GM19238 (cell line): ENCODE data around the gene DUOXA2.
"Not testable (repeated sequence)": the region's sequence is repeated elsewhere in the genome, so short reads cannot be mapped to it uniquely, and the experiment has no call there.

ENCODE experiments used
- DNase-seq: peaks from one replicate; pipeline ENCODE4 v3.0.0; 2011; ENCODE audit warnings: low spot score; ENCODE audit not compliant: insufficient read length

The DUOXA2 gene

DNA sequence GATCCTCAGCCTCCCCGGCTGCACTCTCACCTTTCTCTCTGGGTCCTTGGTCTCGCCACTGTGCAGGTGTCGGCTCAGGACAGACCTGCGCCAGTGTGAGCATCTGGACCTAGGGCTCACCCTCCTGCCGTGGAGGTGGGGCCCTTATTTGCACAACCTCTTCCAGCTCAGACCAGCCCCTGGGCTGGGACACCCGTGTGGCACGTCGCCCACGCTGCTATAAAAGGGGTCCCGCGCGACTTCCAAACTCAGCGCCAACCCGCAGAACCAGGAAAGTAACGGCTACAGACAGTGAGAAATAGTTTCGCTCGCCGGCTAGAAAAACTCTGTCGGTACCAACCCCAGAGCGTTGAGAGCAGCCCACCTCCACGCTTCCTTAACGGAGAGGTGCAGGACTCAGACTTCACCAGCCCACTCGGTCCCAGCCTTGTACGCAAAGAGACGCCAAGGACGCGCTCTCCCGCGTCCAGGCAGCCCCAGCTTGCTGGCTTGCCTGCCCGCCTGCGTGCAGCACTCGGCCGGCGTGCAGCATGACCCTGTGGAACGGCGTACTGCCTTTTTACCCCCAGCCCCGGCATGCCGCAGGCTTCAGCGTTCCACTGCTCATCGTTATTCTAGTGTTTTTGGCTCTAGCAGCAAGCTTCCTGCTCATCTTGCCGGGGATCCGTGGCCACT lies at the start of gene DUOXA2, which contains the start of gene DUOX2:
Gene DUOXA2 (plus strand): TSS at position 251 of the 675 bp plus-strand sequence. CDS start 280 bp downstream, at position 531.
Gene DUOX2 (minus strand): TSS at position 97 of the 675 bp plus-strand sequence. CDS start 761 bp downstream, outside the sequence.
- DNase-seq, result no peak

GRCh38 chr15:45064386-45064785 lies 49.7 kb upstream of the DUOXA2 start:
- DNase-seq, result no peak

GRCh38 chr15:45069942-45070360 lies 44.2 kb upstream of the DUOXA2 start:
- not testable (repeated sequence) for DNase-seq

DNA sequence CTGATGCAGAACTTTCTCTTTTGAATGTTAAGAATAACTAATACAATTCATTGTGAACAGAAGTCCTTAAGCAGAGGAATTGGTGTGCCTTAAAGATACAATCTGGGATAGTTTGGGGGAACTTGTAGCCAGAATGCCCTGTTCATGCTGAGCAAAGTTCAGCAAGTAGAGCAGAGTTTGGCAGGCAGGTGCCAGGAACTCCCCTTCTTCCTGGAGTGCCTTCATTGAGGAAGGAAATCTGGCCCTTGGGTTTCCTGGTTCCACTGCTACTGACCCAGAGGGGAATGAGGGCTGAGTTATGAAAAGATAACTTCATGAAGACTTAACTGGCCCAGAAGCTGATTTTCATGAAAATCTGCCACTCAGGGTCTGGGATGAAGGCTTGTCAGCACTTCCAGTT lies 40.5 kb upstream of the DUOXA2 start:
- DNase-seq, result not testable (repeated sequence)

- not testable (repeated sequence) for DNase-seq
These were observed 38.4 kb upstream of the DUOXA2 start for GRCh38 chr15:45075440-45076320.

GRCh38 chr15:45077391-45077790 lies 36.7 kb upstream of the DUOXA2 start:
- not testable (repeated sequence) for DNase-seq

DNA sequence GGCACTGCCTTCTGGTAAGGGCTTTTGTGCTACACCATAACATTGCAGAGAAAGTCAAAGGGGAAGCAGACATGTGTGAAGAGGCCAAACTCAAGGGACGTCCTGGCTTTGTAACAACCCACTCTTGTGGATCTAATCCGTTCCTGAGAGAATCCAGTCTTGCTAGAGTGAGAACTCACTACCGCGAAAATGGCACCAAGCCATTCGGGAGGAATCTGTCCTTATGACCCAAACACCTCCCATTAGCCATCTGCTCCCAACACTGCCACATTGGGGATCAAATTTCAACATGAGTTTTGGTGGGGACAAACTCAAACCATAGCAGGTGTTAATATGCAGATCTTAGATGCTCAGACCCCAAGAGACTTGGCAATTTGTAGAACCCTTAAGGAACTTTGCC lies 34.9 kb upstream of the DUOXA2 start:
- not testable (repeated sequence) for DNase-seq

DNA sequence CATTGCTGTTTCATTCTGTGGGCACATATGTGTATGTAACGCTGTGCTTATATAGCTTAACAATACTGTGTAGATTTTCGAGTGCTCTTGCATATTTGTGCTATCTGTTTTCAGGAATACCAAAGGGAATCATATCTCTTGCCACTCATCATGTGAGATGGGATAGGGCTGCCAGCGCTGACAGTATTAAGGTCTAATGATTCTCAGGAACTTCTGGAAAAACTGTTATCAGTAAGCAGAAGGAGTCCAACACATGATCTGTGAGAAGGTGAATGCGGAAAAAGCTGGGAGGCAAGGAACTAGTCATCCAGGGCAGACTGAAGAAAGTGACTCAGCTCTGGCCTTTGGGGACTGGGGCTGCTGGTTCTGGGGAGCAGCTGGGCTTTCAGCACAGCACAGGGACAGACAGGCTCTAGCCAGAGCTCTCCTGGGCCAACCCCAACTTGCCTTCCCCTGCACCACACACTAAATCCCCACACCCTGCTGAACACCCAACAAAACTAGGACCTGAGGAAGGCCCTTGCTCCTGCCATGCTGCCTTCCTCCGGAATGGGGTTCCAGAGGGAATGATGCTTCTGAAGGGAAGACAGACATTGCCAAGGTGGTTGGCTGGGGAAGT lies 34.4 kb upstream of the DUOXA2 start:
- not testable (repeated sequence) for DNase-seq

DNA sequence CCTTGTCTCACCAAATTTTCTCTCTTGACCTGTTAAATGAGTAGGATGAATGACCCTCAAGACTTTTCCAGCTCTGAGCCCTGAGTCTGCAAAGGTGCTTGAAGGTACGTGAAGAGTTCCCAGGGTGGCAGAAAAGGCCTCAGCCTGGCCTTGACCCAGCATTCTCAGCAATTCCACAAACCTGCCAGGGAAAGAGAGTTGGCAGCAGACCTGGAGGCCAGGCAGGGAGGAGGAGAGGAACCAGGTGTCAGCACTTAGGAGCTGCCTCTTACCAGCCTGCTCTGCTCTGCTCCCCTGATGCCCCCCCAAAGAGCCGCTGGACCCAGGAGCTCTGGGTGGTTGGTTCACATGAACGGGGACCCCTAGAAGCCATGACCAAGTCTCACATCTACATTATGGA lies 33.5 kb upstream of the DUOXA2 start:
- not testable (repeated sequence) for DNase-seq

- DNase-seq, result not testable (repeated sequence)
These were observed 31.7 kb upstream of the DUOXA2 start for GRCh38 chr15:45082412-45082811.

DNA sequence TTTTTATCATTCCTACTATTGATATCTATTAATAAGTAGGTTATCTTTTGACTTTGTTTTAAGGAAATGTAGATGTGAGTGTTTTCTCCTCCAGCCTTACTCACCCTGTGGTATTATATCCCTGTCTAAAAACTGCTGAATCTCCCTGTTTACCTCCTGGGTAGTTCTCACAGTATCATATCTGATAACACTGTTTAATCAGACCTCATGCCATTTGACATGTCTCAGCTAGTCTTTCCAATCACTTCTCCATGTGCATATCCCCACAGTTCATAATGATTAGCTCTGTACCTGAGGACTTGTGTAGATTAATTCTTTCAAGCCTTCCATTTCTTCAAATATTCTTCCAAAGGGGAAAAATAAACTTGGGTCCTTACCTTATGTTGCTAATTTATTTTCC lies 30.9 kb upstream of the DUOXA2 start:
- no peak for DNase-seq

- no peak for DNase-seq
These were observed 30.0 kb upstream of the DUOXA2 start for GRCh38 chr15:45084163-45084562.

GRCh38 chr15:45087513-45087912 lies 26.6 kb upstream of the DUOXA2 start:
- DNase-seq, result no peak

GRCh38 chr15:45088801-45089711 lies 25.1 kb upstream of the DUOXA2 start:
- DNase-seq, result no peak

- no peak for DNase-seq
These were observed 24.3 kb upstream of the DUOXA2 start for GRCh38 chr15:45089712-45090373.

DNA sequence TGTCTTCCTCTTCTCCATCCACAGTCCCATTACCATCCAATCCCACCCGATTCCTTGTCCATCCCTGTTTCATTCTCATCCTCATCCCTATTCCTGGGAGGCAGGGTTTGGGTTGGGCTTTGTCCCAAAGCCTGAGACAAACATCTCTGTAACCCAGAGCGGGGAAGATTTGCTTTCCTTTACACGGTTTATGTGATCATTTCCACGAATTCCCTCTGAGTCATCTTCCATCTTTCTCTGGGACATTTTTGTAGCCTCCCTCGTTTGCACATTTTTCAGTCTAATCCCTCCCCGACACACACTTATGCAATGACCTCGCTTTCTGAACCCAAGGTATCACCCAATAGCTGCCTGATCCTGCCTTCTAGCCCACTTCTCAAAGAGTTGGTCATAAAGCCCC lies 23.0 kb upstream of the DUOXA2 start:
- DNase-seq, result no peak

DNA sequence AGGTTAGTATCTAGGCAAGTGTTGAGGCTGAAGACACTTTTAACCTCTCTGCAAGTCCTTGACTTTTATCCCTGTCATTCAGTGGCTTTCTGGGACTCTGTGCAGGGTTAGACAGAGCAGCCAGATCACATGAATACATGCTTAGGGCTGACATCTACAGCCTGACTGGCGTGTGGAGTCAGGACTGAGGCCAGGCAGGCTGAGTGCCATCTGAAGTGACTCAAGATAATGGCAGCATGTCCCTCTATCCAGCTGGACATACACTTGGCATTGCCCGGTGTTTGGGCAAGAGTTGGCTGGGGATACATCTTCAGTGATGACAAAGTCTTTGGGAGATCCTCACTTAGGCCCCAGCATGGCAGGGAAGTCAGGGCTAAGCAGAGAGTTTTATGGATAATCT lies 22.6 kb upstream of the DUOXA2 start:
- DNase-seq, result no peak

DNA sequence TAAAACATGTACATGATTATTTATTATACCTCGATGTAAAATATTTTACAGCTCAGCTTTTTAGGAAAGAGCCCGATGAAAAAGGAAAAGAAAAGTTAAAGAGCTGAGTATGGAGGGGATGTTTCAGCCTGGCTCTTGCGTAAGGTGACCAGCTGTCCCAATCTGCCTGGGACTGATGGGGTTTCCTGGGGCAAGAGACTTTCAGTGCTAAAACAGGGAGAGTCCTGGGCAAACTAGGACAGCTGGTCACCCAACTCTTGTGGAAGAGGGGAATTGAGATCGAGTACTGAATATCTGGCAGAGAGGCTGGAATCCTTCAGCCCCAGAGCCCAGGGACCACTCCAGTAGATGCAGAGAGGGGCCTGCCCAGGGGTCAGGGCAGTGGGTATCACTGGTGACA lies 21.1 kb upstream of the DUOXA2 start:
- no peak for DNase-seq

DNA sequence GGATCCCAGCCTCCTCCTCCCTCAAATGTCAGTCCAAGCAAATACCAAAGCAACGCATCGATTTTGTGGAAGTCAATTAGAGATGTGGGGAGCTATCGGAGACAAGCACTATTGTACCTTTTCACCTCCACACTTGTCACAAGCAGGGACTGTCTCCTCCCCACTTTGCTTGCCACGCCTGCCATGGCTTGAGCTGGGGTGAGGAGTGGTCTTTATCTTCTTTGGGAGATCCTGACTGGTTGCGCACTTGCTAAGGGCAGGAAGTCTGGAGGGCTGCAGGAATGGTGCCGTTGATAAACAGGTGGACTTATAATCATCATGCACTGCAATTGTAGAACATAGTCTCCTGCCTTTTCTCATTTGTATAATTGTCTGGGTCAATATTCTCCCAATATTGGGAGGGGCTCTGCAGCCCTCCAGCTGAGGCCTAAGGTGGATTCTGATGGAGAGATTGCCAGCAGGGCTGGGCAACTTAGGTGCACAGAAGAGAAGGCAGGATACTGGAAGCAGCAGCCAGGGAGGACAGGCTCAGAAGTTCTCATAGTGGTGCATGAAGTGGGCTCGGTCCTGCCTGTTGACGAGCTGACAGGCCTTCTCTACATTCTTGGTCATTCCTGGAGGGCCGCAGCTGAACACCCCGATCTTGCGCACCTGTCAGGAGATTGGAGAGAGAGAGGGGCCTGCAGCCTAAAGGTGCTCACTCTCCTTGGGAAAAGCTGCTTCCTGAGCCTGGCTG lies 20.3 kb upstream of the DUOXA2 start:
- no peak for DNase-seq

DNA sequence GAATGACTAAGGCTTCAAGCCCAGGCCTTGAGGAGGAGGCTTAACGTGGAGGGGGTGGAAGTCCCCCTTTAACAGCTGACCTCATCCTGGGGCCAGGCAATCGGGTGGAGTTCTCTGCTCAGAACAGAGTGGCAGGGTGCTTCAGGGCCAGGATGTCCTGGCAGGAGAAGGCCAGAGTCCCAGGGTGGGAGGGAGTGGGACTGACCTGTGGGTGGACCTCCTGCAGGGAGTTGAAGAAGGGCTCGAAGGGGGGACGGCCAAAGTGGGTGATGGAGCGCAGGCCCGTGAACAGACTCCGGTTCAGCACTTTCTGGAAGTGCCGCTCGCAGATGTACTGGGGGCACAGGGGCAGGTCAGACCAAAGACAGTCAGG lies 19.8 kb upstream of the DUOXA2 start:
- no peak for DNase-seq
